CD14-positive monocyte (primary cell): ENCODE results near the gene ZNF124. TPM values are rescaled to one million over a fixed set of nuclear protein-coding genes. Genes with fewer than 3 reads are reported as not detected.

Experiments used
- DNase-seq, 3 donors: peaks; one replicate each; pipeline ENCODE4 v3.0.0-alpha.2; 2011 to 2022
- H2AFZ ChIP-seq: 2 replicates; pipeline ENCODE4 v1.6.0; 2012; ENCODE audit warnings: mild to moderate bottlenecking, low read depth, low read length, inconsistent platforms; ENCODE audit not compliant: insufficient read depth, poor library complexity, severe bottlenecking
- H3K27ac ChIP-seq, 2 donors: 1 replicate in 1 of 2; 2 replicates in 1 of 2; pipeline ENCODE4 v1.5.1; 2012 to 2013; ENCODE audit warnings: low read length in 2 of 2, control low read depth in 1 of 2, inconsistent platforms in 1 of 2, low read depth in 1 of 2, mild to moderate bottlenecking in 1 of 2
- H3K27me3 ChIP-seq, 2 donors: one replicate each; pipeline versions ENCODE4 v1.6.0 to v1.6.1; 2011 to 2013; ENCODE audit warnings: low read length in 2 of 2; ENCODE audit not compliant: control insufficient read depth in 2 of 2, insufficient read depth in 2 of 2
- H3K36me3 ChIP-seq, 2 donors: replicated peaks in 1 of 2; 1 replicate in 1 of 2; 2 replicates in 1 of 2; pipeline versions ENCODE4 v1.5.1 to v1.6.1; 2012 to 2013; ENCODE audit warnings: low read length in 2 of 2, control low read depth in 1 of 2, inconsistent platforms in 1 of 2, mild to moderate bottlenecking in 1 of 2; ENCODE audit not compliant: insufficient read depth in 2 of 2, control insufficient read depth in 1 of 2
- H3K4me1 ChIP-seq, 2 donors: 1 replicate in 1 of 2; 2 replicates in 1 of 2; pipeline versions ENCODE4 v1.5.1 to v1.6.1; 2012 to 2013; ENCODE audit warnings: low read length in 2 of 2, control low read depth in 1 of 2, inconsistent platforms in 1 of 2, mild to moderate bottlenecking in 1 of 2, moderate library complexity in 1 of 2; ENCODE audit not compliant: insufficient read depth in 2 of 2, control insufficient read depth in 1 of 2
- H3K4me2 ChIP-seq: replicated peaks from 2 replicates; pipeline ENCODE3; 2012; ENCODE audit warnings: low read length, moderate library complexity, mild to moderate bottlenecking; ENCODE audit not compliant: poor library complexity, severe bottlenecking; ENCODE audit errors: extremely low read depth
- H3K4me3 ChIP-seq, 3 experiments: fragments of 200-600 bp in 1 of 3; sonication (generic) in 1 of 3; replicated peaks in 1 of 3; 1 replicate in 2 of 3; 2 replicates in 1 of 3; pipeline ENCODE4 v1.5.1; 2011 to 2013; ENCODE audit warnings: low read length in 3 of 3, mild to moderate bottlenecking in 3 of 3, control low read depth in 2 of 3, low read depth in 2 of 3, inconsistent platforms in 1 of 3, moderate library complexity in 1 of 3
- H3K79me2 ChIP-seq: 2 replicates; pipeline ENCODE4 v1.6.0; 2012; ENCODE audit warnings: mild to moderate bottlenecking, control low read depth, inconsistent platforms, low read length, moderate library complexity; ENCODE audit not compliant: insufficient read depth
- H3K9ac ChIP-seq: 2 replicates; pipeline ENCODE4 v1.6.0; 2017; ENCODE audit warnings: low read length, mild to moderate bottlenecking; ENCODE audit not compliant: insufficient read depth, poor library complexity, severe bottlenecking
- H3K9me3 ChIP-seq, 2 donors: replicated peaks in 1 of 2; 1 replicate in 1 of 2; 2 replicates in 1 of 2; pipeline versions ENCODE4 v1.5.1 to v1.6.1; 2012 to 2013; ENCODE audit warnings: low read length in 2 of 2, control low read depth in 1 of 2; ENCODE audit not compliant: control insufficient read depth in 1 of 2, insufficient read depth in 1 of 2
- H4K20me1 ChIP-seq: 2 replicates; pipeline ENCODE4 v1.6.0; 2012; ENCODE audit warnings: mild to moderate bottlenecking, low read length, control low read depth, moderate library complexity; ENCODE audit not compliant: insufficient read depth
- H3K27ac Mint-ChIP-seq, 7 donors: one replicate each; pipeline ENCODE4 v1.8.0; 2020; ENCODE audit warnings: mild to moderate bottlenecking in 7 of 7, mixed read lengths in 7 of 7, moderate library complexity in 6 of 7, inconsistent platforms in 2 of 7
- H3K27me3 Mint-ChIP-seq, 3 donors: one replicate each; pipeline ENCODE4 v1.8.0; 2021 to 2022; ENCODE audit warnings: low read depth in 3 of 3, mild to moderate bottlenecking in 3 of 3, mixed read lengths in 3 of 3, moderate library complexity in 3 of 3, inconsistent platforms in 1 of 3
- H3K36me3 Mint-ChIP-seq, 2 donors: one replicate each; pipeline ENCODE4 v1.8.0; 2020; ENCODE audit warnings: mixed read lengths in 2 of 2, inconsistent platforms in 1 of 2, mild to moderate bottlenecking in 1 of 2
- H3K4me1 Mint-ChIP-seq: one replicate; pipeline ENCODE4 v1.8.0; 2020; ENCODE audit warnings: mild to moderate bottlenecking, mixed read lengths
- H3K4me3 Mint-ChIP-seq, 2 donors: one replicate each; pipeline ENCODE4 v1.8.0; 2020; ENCODE audit warnings: mild to moderate bottlenecking in 2 of 2, mixed read lengths in 2 of 2, moderate library complexity in 1 of 2
- H3K9me3 Mint-ChIP-seq, 7 donors: one replicate each; pipeline ENCODE4 v1.8.0; 2020 to 2022; ENCODE audit warnings: mixed read lengths in 7 of 7, mild to moderate bottlenecking in 6 of 7, moderate library complexity in 6 of 7, inconsistent platforms in 2 of 7
- CTCF ChIP-seq: fragments of 200-600 bp; IDR thresholded peaks from one replicate; pipeline ENCODE4 v1.8.0; 2022; ENCODE audit warnings: antibody characterized with exemption, mild to moderate bottlenecking
- WGBS: methylation state at CpG from one replicate; pipeline ENCODE4 v1.1.5; 2013; ENCODE audit warnings: missing lambda C conversion rate; ENCODE audit not compliant: insufficient coverage; 5-methylcytosine and 5-hydroxymethylcytosine counted together
- intact Hi-C, 2 donors: fragments of 100-400 bp; cut with micrococcal nuclease; formaldehyde crosslinking; loops; one replicate each; pipeline versions ENCODE4 v1.15.0 to v1.15.1; 2023
- polyA plus RNA-seq, 3 donors: library from polyadenylated mRNA; depleted of rRNA in 1 of 3; unstranded in 2 of 3; stranded (reverse) in 1 of 3; fragments of 300-500 nt in 2 of 3; fragments of >200 nt in 1 of 3; fragmentation: Illumina TruSeq in 2 of 3; gene quantifications; 1 replicate in 2 of 3; 2 replicates in 1 of 3; pipeline ENCODE4 v1.2.3, GENCODE V29; 2012 to 2021

The ZNF124 gene
- polyA plus RNA-seq, 3 donors, result 2.6 to 5.5 (median 5.2) TPM

GRCh38 chr1:247180581-247180980, 8.8 kb upstream of the ZNF124 start:
- Mint-ChIP-seq H3K4me1 (no peaks in the 10 kb centered on the region), H3K4me3 (no peak overlapping the region), H3K36me3 (no peaks in the 10 kb centered on the region), H3K9me3 (peaks cover 44 to 88% (median 65%) of the 10 kb centered on the region in 7 donors), H3K27me3 (peaks cover 0 to 2% (median 0%) of the 10 kb centered on the region in 3 donors), H3K27ac (no peak overlapping the region)
- no peaks in the 10 kb centered on the region for H3K27me3 ChIP-seq
- peaks cover 65 to 81% of the 10 kb centered on the region in 2 donors for H3K9me3 ChIP-seq
- WGBS, result 100% methylated on average over 5 of the region's 5 CpGs
- intact Hi-C loops, result no loop called here
- H3K9ac ChIP-seq, result no peak overlapping the region
- no peak for TF ChIP-seq CTCF
- H3K4me3 ChIP-seq, result no peak overlapping the region
- no peaks in the 10 kb centered on the region for H3K79me2 ChIP-seq
- no peak overlapping the region for H2AFZ ChIP-seq
- no peaks in the 10 kb centered on the region for H3K36me3 ChIP-seq
- no peak overlapping the region for H3K4me2 ChIP-seq
- no peak overlapping the region for H3K27ac ChIP-seq
- no peak for DNase-seq
- no peaks in the 10 kb centered on the region for H4K20me1 ChIP-seq
- no peaks in the 10 kb centered on the region for H3K4me1 ChIP-seq

GRCh38 chr1:247177755-247178154, 5.9 kb upstream of the ZNF124 start:
- peaks cover 0 to 1% (median 0%) of the 10 kb centered on the region in 3 donors for H3K27me3 Mint-ChIP-seq
- no peak overlapping the region for H2AFZ ChIP-seq
- H3K27me3 ChIP-seq, result no peaks in the 10 kb centered on the region
- intact Hi-C loops, result no loop called here
- no peak overlapping the region for H3K4me2 ChIP-seq
- no peak for TF ChIP-seq CTCF
- peaks cover 27 to 78% (median 52%) of the 10 kb centered on the region in 7 donors for H3K9me3 Mint-ChIP-seq
- H3K4me3 ChIP-seq, result no peak overlapping the region
- H3K36me3 Mint-ChIP-seq, result peaks cover 0 to 3% of the 10 kb centered on the region in 2 donors
- peaks cover 50 to 61% of the 10 kb centered on the region in 2 donors for H3K9me3 ChIP-seq
- peaks cover under 1% of the 10 kb centered on the region for H4K20me1 ChIP-seq
- H3K4me3 Mint-ChIP-seq, result no peak overlapping the region
- H3K4me1 ChIP-seq, result peaks cover 13 to 15% of the 10 kb centered on the region in 2 donors
- peaks cover 17% of the 10 kb centered on the region for H3K4me1 Mint-ChIP-seq
- no peaks in the 10 kb centered on the region for H3K36me3 ChIP-seq
- H3K9ac ChIP-seq, result no peak overlapping the region
- no peak for DNase-seq
- no peaks in the 10 kb centered on the region for H3K79me2 ChIP-seq
- H3K27ac Mint-ChIP-seq, result no peak overlapping the region
- H3K27ac ChIP-seq, result no peak overlapping the region
